ENCODE measurements around the gene TRIP6.

TRIP6 gene

DNA sequence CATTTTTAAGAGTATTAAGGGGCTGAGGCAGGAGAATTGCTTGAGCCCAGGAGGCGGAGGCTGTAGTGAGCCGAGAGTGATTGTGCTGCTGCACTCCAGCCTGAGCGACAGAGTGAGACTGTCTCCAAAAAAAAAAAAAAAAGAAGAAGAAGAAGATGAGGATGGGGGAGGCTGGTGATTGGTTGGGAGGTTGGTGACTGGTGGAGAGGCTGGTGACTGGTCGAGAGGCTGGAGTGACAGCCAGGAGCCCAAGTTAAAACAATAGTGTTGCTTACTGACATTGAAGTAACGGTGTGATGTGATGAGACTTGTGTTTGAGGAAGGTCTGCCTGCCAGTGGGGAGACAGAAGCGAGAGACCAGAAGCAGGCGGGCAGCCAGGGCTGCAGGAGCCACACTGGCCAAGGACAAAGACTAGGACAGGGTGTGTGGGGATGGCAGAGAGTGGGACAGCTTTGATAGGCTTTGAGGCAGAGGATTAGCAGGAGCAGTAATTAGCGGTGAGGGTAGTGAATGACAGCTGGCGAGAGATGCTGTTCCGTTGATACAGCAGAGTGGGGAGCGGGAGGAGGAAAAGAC lies 12.6 kb downstream of the TRIP6 start:
- in situ Hi-C loops (cut with HindIII; ENCODE audit: low sequenced_read_pairs), result loop anchor here (10.0 kb wide), 3 partner anchors 65 to 205 kb away; partner anchors contain the start of genes MUC3A and TRIM56
- no peak for DNase-seq (ENCODE audit: low read depth)

DNA sequence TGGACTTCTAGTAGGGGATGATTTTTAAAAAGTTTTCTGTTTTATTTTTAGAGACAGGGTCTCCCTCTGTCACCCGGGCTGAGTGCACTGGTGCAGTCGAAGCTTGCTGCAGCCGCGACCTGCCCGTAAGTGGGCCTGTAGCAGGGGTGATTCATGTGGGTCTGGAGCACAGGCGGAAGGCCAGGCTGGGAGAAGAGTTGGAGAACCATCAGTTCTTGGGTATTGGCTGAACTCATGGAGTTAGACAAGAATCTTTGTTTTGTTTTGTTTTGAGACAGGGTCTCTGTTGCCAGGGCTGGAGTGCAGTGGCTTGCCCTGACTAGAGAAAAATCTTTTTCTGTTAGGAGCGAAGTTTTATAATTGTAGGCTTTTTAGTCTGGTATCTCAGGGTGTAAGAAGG lies 13.5 kb downstream of the TRIP6 start:
- no peak for DNase-seq (ENCODE audit: low read depth)
- TF ChIP-seq, protein P1, sequence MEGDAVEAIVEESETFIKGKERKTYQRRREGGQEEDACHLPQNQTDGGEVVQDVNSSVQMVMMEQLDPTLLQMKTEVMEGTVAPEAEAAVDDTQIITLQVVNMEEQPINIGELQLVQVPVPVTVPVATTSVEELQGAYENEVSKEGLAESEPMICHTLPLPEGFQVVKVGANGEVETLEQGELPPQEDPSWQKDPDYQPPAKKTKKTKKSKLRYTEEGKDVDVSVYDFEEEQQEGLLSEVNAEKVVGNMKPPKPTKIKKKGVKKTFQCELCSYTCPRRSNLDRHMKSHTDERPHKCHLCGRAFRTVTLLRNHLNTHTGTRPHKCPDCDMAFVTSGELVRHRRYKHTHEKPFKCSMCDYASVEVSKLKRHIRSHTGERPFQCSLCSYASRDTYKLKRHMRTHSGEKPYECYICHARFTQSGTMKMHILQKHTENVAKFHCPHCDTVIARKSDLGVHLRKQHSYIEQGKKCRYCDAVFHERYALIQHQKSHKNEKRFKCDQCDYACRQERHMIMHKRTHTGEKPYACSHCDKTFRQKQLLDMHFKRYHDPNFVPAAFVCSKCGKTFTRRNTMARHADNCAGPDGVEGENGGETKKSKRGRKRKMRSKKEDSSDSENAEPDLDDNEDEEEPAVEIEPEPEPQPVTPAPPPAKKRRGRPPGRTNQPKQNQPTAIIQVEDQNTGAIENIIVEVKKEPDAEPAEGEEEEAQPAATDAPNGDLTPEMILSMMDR (IDR thresholded peaks at IDR 0.05; ENCODE audit: low read depth, low read length, missing control alignments), result no peak
- H3K4me3 ChIP-seq (ENCODE audit: low read depth, low read length), result no peak overlapping the region
- in situ Hi-C loops (cut with HindIII; ENCODE audit: low sequenced_read_pairs), result loop anchor here (10.0 kb wide), 3 partner anchors 64 to 204 kb away; partner anchors contain the start of genes MUC3A and TRIM56

More for the DNA sequence above, 12.6 kb downstream of the TRIP6 start:
- no peak overlapping the region for H3K4me3 ChIP-seq (ENCODE audit: low read depth, low read length)
- TF ChIP-seq, protein P1 (IDR thresholded peaks at IDR 0.05; ENCODE audit: low read depth, low read length, missing control alignments), result no peak

DNA sequence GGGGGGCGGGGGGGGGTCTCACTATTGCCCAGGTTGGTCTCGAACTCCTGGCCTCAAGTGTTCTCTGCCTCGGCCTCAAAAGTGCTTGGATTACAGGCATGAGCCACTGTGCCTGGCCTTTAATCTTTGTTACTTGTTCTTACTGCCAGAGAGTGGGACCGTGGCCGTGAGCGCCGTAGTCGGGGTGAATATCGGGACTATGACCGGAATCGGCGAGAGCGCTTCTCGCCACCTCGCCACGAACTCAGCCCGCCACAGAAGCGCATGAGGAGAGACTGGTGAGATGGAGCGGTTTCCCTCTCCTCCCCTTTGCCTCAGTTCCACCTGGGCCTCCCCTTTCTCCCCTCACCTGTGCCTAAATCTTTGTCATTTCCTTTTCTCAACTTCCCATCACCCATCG lies 13.9 kb downstream of the TRIP6 start:
- DNase-seq (ENCODE audit: low read depth), result no peak
- H3K4me3 ChIP-seq (ENCODE audit: low read depth, low read length), result no peak overlapping the region
- in situ Hi-C loops (cut with HindIII; ENCODE audit: low sequenced_read_pairs), result loop anchor here (10.0 kb wide), 3 partner anchors 64 to 204 kb away; partner anchors contain the start of genes MUC3A and TRIM56
- TF ChIP-seq, protein P1 (IDR thresholded peaks at IDR 0.05; ENCODE audit: low read depth, low read length, missing control alignments), result no peak

DNA sequence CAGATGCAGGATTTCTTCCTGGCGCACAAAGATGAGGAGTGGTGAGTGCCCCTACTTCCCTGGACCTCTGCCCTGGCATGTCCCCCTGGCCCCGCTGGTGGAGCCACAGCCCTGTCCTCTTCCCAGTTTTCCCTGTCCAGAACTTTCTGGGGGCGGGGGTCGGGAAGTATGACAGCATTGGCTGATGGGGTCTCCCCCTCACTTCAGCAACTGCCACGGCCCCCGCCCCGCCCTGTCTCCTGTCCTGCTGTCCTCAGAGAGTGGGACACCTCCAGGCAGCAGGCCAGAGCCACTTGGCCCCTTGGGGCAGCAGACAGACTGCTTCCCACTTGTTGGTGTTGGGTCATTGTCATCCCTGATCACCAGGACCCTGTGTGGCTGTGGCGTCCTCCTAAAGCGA lies 15.0 kb downstream of the TRIP6 start:
- TF ChIP-seq, protein P1 (IDR thresholded peaks at IDR 0.05; ENCODE audit: low read depth, low read length, missing control alignments), result no peak
- in situ Hi-C loops (cut with HindIII; ENCODE audit: low sequenced_read_pairs), result loop anchor here (10.0 kb wide), 3 partner anchors 63 to 203 kb away; partner anchors contain the start of genes MUC3A and TRIM56
- DNase-seq (ENCODE audit: low read depth), result no peak
- no peak overlapping the region for H3K4me3 ChIP-seq (ENCODE audit: low read depth, low read length)

DNA sequence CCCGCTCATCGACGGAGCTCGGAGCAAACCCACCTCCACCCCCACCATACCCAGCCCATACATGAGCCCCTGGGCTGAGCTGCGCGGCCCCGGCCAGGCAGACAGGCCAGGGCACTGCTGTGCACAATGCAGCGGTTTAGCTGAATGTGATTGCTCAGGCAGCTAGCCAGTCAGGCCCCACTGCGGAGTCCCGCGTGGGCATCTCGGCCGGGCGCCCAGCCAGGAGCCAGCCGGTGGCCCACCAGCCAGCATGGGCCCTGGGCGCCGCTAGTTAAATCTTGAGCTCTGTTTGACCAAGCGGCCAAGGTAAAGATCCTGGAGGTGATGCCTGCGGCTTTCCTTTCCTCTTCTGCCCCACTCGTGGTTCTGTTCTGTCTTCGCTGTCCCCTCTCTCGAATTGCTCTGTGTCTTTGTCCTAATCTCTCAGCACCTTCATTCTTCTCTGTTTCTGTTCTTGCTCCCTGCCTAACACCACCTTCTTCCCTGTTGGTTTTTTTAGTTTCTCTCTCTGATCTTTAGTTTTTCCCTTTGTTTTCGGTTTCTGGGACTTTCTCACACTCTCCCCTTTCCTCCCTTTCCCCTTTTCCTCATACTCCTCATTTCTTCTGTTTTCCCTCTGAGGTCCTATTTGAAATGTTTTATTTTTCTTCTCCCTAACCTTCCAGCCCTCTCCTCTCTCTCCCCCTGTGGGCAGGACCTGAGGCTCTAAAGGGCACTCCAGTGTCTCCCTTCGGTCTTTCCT lies 15.8 kb downstream of the TRIP6 start:
- TF ChIP-seq, protein P1 (IDR thresholded peaks at IDR 0.05; ENCODE audit: low read depth, low read length, missing control alignments), result no peak
- H3K4me3 ChIP-seq (ENCODE audit: low read depth, low read length), result no peak overlapping the region
- DNase-seq (ENCODE audit: low read depth), result no peak
- in situ Hi-C loops (cut with HindIII; ENCODE audit: low sequenced_read_pairs), result loop anchor here (10.0 kb wide), 3 partner anchors 62 to 202 kb away; partner anchors contain the start of genes MUC3A and TRIM56

DNA sequence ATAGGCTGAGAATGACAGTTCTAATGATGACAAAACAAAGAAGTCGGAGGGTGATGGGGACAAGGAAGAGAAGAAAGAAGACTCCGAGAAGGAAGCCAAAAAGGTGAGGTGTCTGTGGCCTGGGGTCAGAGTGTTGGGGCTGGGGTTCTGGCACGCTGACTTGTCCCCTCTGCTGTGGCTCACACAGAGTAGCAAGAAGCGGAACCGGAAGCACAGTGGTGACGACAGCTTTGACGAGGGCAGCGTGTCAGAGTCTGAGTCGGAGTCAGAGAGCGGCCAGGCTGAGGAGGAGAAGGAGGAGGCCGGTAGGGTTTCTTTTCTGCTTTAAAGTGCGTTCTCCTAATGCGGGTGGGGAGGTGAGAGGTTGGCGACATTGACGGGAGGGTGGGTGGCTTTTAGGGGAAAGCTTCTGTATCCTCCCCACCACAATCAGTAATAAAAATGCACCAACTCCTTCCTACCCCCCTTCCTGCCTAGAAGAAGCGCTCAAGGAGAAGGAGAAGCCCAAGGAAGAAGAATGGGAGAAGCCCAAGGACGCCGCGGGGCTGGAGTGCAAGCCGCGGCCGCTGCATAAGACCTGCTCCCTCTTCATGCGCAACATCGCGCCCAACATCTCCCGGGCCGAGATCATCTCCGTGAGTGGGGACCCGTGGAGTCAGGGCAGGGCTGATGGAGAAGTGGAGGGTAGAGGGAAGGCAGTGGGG lies 17.7 kb downstream of the TRIP6 start:
- DNase-seq (ENCODE audit: low read depth), result no peak
- H3K4me3 ChIP-seq (ENCODE audit: low read depth, low read length), result no peak overlapping the region
- in situ Hi-C loops (cut with HindIII; ENCODE audit: low sequenced_read_pairs), result loop anchor here (10.0 kb wide), 3 partner anchors 60 to 200 kb away; partner anchors contain the start of genes MUC3A and TRIM56
- TF ChIP-seq, protein P1 (IDR thresholded peaks at IDR 0.05; ENCODE audit: low read depth, low read length, missing control alignments), result no peak

Measured in astrocyte of the cerebellum (primary cell).